GM23338 (cell line): Measurements from ENCODE around the gene HMGCS2. TPM values are rescaled to one million over a fixed set of nuclear protein-coding genes. Genes with fewer than 3 reads are reported as not detected.

ENCODE experiments used
- ATAC-seq: fragments of 200-7000 bp; cut with Tn5 transposase; 3 replicates; pipeline ENCODE4 v1.9.1; 2020
- DNase-seq: peaks from one replicate; pipeline ENCODE4 v3.0.0-alpha.2; 2015; ENCODE audit warnings: low spot score
- H2AFZ ChIP-seq: fragments of 200-600 bp; sonication (generic); 2 replicates; pipeline ENCODE4 v1.8.0; 2016; ENCODE audit warnings: antibody characterized with exemption, mild to moderate bottlenecking, moderate library complexity
- H3F3A ChIP-seq: fragments of 200-600 bp; sonication (generic); replicated peaks from 2 replicates; pipeline ENCODE4 v1.8.0; 2017; ENCODE audit warnings: antibody characterized with exemption, mixed run types, low read depth
- H3K27ac ChIP-seq: fragments of 200-600 bp; sonication (generic); 2 replicates; pipeline ENCODE4 v1.6.1; 2016; ENCODE audit warnings: low read depth
- H3K27me3 ChIP-seq: fragments of 200-600 bp; sonication (generic); 2 replicates; pipeline ENCODE4 v1.8.0; 2016; ENCODE audit warnings: mild to moderate bottlenecking, mixed run types, moderate library complexity; ENCODE audit not compliant: insufficient read depth
- H3K36me3 ChIP-seq: fragments of 200-600 bp; sonication (generic); 2 replicates; pipeline ENCODE4 v1.8.0; 2016; ENCODE audit warnings: mild to moderate bottlenecking; ENCODE audit not compliant: insufficient read depth
- H3K4me1 ChIP-seq: fragments of 200-600 bp; sonication (generic); 2 replicates; pipeline ENCODE4 v1.8.0; 2016; ENCODE audit warnings: mild to moderate bottlenecking, moderate library complexity; ENCODE audit not compliant: insufficient read depth
- H3K4me2 ChIP-seq: fragments of 200-600 bp; sonication (generic); 2 replicates; pipeline ENCODE4 v1.7.1; 2017; ENCODE audit warnings: mixed run types
- H3K4me3 ChIP-seq: fragments of 200-600 bp; sonication (generic); 2 replicates; pipeline ENCODE4 v1.6.1; 2016; ENCODE audit warnings: mixed run types
- H3K79me2 ChIP-seq: fragments of 200-600 bp; sonication (generic); replicated peaks from 2 replicates; pipeline ENCODE4 v1.8.0; 2017; ENCODE audit warnings: mild to moderate bottlenecking; ENCODE audit not compliant: insufficient read depth
- H3K9me2 ChIP-seq: fragments of 200-600 bp; sonication (generic); 2 replicates; pipeline ENCODE4 v1.8.0; 2017; ENCODE audit not compliant: insufficient read depth
- H4K20me1 ChIP-seq: fragments of 200-600 bp; sonication (generic); replicated peaks from 2 replicates; pipeline ENCODE4 v1.8.0; 2017; ENCODE audit warnings: mild to moderate bottlenecking; ENCODE audit not compliant: insufficient read depth
- H3K27ac Mint-ChIP-seq: 2 replicates; pipeline ENCODE4 v1.8.0; 2020; ENCODE audit warnings: inconsistent platforms, mild to moderate bottlenecking, moderate library complexity, mixed read lengths
- H3K27me3 Mint-ChIP-seq: 3 replicates; pipeline ENCODE4 v1.8.0; 2022; ENCODE audit warnings: low read depth, mild to moderate bottlenecking, moderate library complexity, mixed read lengths, inconsistent platforms; ENCODE audit not compliant: insufficient read depth, poor library complexity
- H3K36me3 Mint-ChIP-seq: 3 replicates; pipeline ENCODE4 v1.8.0; 2021; ENCODE audit warnings: low read depth, mild to moderate bottlenecking, inconsistent platforms, moderate library complexity, mixed read lengths
- H3K4me1 Mint-ChIP-seq: 3 replicates; pipeline ENCODE4 v1.8.0; 2020; ENCODE audit warnings: mild to moderate bottlenecking, inconsistent platforms, mixed read lengths
- H3K4me3 Mint-ChIP-seq: 3 replicates; pipeline ENCODE4 v1.8.0; 2021; ENCODE audit warnings: moderate library complexity, mild to moderate bottlenecking, inconsistent platforms, mixed read lengths
- H3K9me3 Mint-ChIP-seq: 3 replicates; pipeline ENCODE4 v1.8.0; 2020; ENCODE audit warnings: moderate library complexity, mild to moderate bottlenecking, inconsistent platforms, mixed read lengths
- CREB1 ChIP-seq: fragments of 250-450 bp; sonication (Bioruptor Pico); IDR thresholded peaks from 2 replicates; pipeline ENCODE4 v1.5.0; 2020; ENCODE audit warnings: low read depth, mild to moderate bottlenecking, moderate library complexity
- CTCF ChIP-seq, 2 experiments: fragments of 200-600 bp in 1 of 2; sonication (generic) in 1 of 2; conservative IDR thresholded peaks; 2 replicates each; pipeline versions ENCODE4 v1.5.1 to v1.6.1; 2016 to 2017; ENCODE audit warnings: antibody characterized with exemption in 2 of 2, low read depth in 2 of 2, mild to moderate bottlenecking in 2 of 2, moderate library complexity in 1 of 2
- EZH2 ChIP-seq: fragments of 200-600 bp; sonication (generic); IDR thresholded peaks from one replicate; pipeline ENCODE4 v1.8.0; 2017; ENCODE audit warnings: antibody characterized with exemption, mild to moderate bottlenecking, low read depth; ENCODE audit not compliant: unreplicated experiment
- EZH2phosphoT487 ChIP-seq: fragments of 200-600 bp; sonication (generic); IDR thresholded peaks from one replicate; pipeline ENCODE4 v1.8.1; 2018; ENCODE audit warnings: antibody characterized with exemption; ENCODE audit not compliant: unreplicated experiment
- JUNB ChIP-seq: IDR thresholded peaks from one replicate; pipeline ENCODE4 v1.6.1; 2016; ENCODE audit warnings: antibody characterized with exemption; ENCODE audit not compliant: unreplicated experiment
- NANOG ChIP-seq: IDR thresholded peaks from 2 replicates; pipeline ENCODE4 v1.6.1; 2016; ENCODE audit warnings: antibody characterized with exemption, borderline replicate concordance
- POLR2AphosphoS5 ChIP-seq: IDR thresholded peaks from 2 replicates; pipeline ENCODE4 v1.6.1; 2016; ENCODE audit warnings: antibody characterized with exemption, low read depth
- REST ChIP-seq: IDR thresholded peaks from one replicate; pipeline ENCODE4 v1.6.1; 2018; ENCODE audit warnings: antibody characterized with exemption; ENCODE audit not compliant: unreplicated experiment
- STAT1 ChIP-seq: IDR thresholded peaks from one replicate; pipeline ENCODE4 v1.6.1; 2016; ENCODE audit warnings: antibody characterized with exemption; ENCODE audit not compliant: unreplicated experiment
- ZNF114 ChIP-seq: fragments of 250-450 bp; sonication (Bioruptor Pico); IDR thresholded peaks from 2 replicates; pipeline ENCODE4 v1.5.0; 2020; ENCODE audit warnings: mild to moderate bottlenecking, moderate library complexity
- ZNF331 ChIP-seq: fragments of 250-450 bp; sonication (Bioruptor Pico); IDR thresholded peaks from 2 replicates; pipeline ENCODE4 v1.5.0; 2020; ENCODE audit warnings: low read depth, mild to moderate bottlenecking, moderate library complexity
- polyA plus RNA-seq: library from polyadenylated mRNA; unstranded; fragments of >200 nt; fragmentation: Nextera tagmentation; extraction: Ambion mirVana; gene quantifications from 2 replicates; pipeline ENCODE4 v1.2.1, GENCODE V29; 2016
- total RNA-seq: library from RNA; depleted of rRNA; stranded (reverse); fragments of >200 nt; shearing (Covaris generic); gene quantifications from 2 replicates; pipeline ENCODE4 v1.2.3, GENCODE V29; 2014

The HMGCS2 gene
- total and polyA plus RNA-seq, 2 experiments from 2014 or later, result not detected

- no peak overlapping the region for H2AFZ ChIP-seq
- peaks cover 63% of the 10 kb centered on the region for H3K36me3 ChIP-seq
- no peaks in the 10 kb centered on the region for H3K9me2 ChIP-seq
- Mint-ChIP-seq H3K36me3 (peaks cover 88% of the 10 kb centered on the region), H3K9me3 (no peaks in the 10 kb centered on the region), H3K4me1 (peaks cover 55% of the 10 kb centered on the region), H3K4me3 (no peak overlapping the region), H3K27ac (peak overlapping the region; percentile 50; the same call in 1 of the 2 replicates), H3K27me3 (peaks cover 8% of the 10 kb centered on the region)
- H4K20me1 ChIP-seq, result peaks cover 91% of the 10 kb centered on the region
- no peak overlapping the region for H3K4me2 ChIP-seq
- no peaks in the 10 kb centered on the region for H3K27me3 ChIP-seq
- no peak overlapping the region for H3K4me3 ChIP-seq
- H3K27ac ChIP-seq, result 0 out of 2 replicates have a peak overlapping the region, but pooled peaks have one; percentile 19
- H3F3A ChIP-seq, result peaks cover 31% of the 10 kb centered on the region
- DNase-seq, result no peak
- no peak for TF ChIP-seq NANOG
- TF ChIP-seq ZNF114 (CRISPR knock-in tag), result no peak
- TF ChIP-seq REST, result no peak
- no peak for TF ChIP-seq STAT1
- no peak for TF ChIP-seq JUNB
- H3K79me2 ChIP-seq, result peaks cover 100% of the 10 kb centered on the region
- H3K4me1 ChIP-seq, result peaks cover 31% of the 10 kb centered on the region
- no peak for ATAC-seq
These were observed 47.8 kb downstream of the HMGCS2 start for GRCh38 chr1:119720866-119721440.

GRCh38 chr1:119718972-119719371 is 49.7 kb downstream of the HMGCS2 start:
- ATAC-seq (no peak), DNase-seq (no peak)
- Histone ChIP-seq H3F3A (peaks cover 25% of the 10 kb centered on the region), H2AFZ (no peak overlapping the region), H3K27me3 (no peaks in the 10 kb centered on the region), H3K4me1 (peaks cover 50% of the 10 kb centered on the region), H3K27ac (no peak overlapping the region), H3K79me2 (peaks cover 100% of the 10 kb centered on the region), H3K4me3 (0 out of 2 replicates have a peak overlapping the region, but pooled peaks have one; percentile 0), H4K20me1 (peaks cover 97% of the 10 kb centered on the region), H3K4me2 (peak overlapping the region; percentile 10; the same call in 1 of the 2 replicates), H3K9me2 (no peaks in the 10 kb centered on the region), H3K36me3 (peaks cover 49% of the 10 kb centered on the region)
- peaks cover 62% of the 10 kb centered on the region for H3K4me1 Mint-ChIP-seq
- no peak overlapping the region; the same call in 1 of the 2 replicates for H3K27ac Mint-ChIP-seq
- H3K36me3 Mint-ChIP-seq, result peaks cover 88% of the 10 kb centered on the region
- H3K9me3 Mint-ChIP-seq, result no peaks in the 10 kb centered on the region
- no peak overlapping the region for H3K4me3 Mint-ChIP-seq
- peaks cover 11% of the 10 kb centered on the region for H3K27me3 Mint-ChIP-seq
- TF ChIP-seq REST (no peak), NANOG (no peak), CTCF (conservative IDR thresholded peaks at IDR 0.05; ENCODE audit: low read depth in 2 of 2) (no peak), ZNF114 (CRISPR knock-in tag) (no peak), POLR2AphosphoS5 (no peak), EZH2phosphoT487 (no peak), ZNF331 (CRISPR knock-in tag) (no peak), JUNB (no peak), CREB1 (no peak), EZH2 (no peak)
